Hematopoietic multipotent progenitor cell (in vitro differentiated cells): Measurements from ENCODE around the gene RAPGEF5. TPM values are rescaled to one million over a fixed set of nuclear protein-coding genes. Genes with fewer than 3 reads are reported as not detected.

Experiments
- DNase-seq, 3 donors: peaks; one replicate each; pipeline ENCODE4 v3.0.0-alpha.2; 2011 to 2015; ENCODE audit warnings: low read depth in 2 of 3, low spot score in 2 of 3
- total RNA-seq: library from RNA; depleted of rRNA; stranded (reverse); fragments of >200 nt; gene quantifications from one replicate; pipeline ENCODE4 v1.2.3, GENCODE V29; 2012

The RAPGEF5 gene
- total RNA-seq, 1 donor, result 0.27 TPM

DNA sequence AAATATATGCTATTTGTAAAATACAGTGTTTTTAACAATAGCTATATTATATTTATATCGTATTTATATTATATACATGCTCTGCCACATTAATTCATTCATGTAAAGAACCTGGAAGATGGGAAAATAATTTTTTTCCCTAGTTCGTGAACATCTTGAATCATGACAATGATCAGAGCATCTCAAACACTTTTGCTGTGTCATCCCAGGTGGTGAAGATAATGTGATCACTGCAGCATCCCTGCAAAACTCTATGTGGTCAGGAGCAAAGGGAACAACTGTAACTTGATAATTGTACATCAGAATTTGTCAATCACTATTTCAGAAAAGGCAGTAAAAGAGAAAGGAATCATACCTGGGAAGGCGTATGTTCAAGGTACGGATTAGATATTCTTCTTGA lies 39.3 kb downstream of the RAPGEF5 start:
- DNase-seq, result no peak

DNA sequence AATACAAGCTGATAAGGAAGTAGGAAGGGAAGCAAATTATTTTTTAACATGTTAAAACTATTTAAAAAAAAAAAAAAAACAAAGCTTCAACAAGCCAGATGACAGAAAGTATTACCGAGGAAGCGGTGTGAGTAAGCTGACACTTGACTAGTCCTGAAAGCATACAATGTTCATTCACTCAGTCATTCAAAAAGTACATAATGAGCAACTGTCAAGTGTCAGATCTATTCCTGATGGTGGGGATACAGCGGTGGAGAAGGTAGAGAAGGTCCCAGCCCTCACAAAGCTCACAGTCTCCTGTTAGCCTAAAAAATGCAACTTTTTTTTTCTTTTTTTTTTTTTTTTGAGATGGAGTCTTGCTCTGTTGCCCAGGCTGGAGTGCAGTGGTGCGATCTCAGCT lies 40.0 kb downstream of the RAPGEF5 start:
- no peak for DNase-seq

DNA sequence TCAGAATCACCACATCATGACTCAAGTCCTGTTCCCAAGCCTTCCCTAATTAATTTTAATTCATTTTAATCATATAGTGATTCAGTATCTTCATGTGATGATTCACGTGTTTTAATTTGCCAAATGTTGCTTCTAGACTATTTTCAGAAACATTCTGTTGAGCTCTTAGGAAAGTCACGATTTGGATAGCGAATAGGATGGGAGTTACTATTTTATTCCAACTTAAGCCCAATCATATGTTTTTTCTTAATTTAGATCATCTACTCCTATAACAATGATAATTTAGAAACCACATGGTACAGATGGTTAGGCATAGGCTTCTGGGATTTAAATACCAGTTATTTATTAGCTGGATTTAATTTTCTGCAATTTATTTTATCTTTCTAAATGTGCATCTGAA lies 49.1 kb downstream of the RAPGEF5 start:
- DNase-seq, result no peak

DNA sequence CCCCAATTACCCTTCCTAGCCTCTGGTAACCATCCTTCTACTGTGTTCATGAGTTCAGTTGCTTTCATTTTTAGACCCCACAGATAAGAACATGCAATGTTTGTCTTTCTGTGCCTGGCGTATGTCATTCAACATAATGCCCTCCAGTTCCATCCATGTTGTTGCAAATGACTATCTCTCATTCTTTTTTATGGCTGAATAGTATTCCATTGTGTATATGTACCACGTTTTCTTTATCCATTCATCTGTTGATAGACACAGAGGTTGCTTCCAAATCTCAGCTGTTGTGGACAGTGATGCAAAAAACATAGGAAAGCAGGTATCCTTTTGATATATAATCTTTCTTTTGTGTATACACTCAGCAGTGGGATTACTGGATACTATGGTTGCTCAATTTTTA lies 51.2 kb downstream of the RAPGEF5 start:
- no peak for DNase-seq

DNA sequence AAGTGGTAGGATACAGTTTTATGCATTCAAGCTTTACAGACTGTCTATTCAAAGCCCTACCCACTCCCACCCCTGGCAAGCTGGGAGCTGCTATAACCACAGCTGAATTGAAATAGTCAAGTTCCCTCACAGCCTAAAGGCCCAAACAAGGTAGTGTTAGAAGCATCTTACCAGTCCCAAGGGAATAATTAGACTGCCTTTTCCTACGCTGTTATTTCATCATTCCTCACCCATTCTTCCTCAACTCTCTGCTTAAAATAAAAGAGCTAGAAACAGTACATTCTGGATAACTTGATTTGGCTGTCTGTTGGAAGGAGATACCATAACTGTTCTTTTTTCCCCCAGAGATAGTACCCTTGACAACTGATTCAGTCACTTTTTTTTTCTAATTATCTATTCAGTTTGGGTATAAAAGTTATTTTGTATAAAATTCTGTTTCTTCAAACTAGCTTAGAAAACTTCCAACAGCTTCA lies 54.0 kb downstream of the RAPGEF5 start:
- DNase-seq, result no peak

DNA sequence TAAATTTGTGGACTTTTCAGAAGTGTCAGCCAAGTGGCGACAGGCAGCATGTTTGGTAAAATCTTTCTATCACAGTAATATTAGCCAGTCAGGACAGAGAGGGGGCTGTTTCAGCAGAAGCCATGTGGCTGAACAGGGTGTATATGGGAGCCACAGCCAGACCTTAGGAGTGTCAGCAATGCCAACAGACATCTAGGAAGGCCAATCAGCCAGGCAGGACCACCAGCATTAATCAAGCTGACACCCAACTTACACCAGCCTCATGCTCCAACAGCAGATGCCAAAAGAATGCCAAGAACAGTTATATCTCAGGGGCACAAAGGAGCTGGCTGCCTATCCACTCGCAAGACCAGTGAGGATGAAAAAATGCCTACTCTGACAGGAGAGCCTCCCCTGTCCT lies 54.8 kb downstream of the RAPGEF5 start:
- no peak for DNase-seq

DNA sequence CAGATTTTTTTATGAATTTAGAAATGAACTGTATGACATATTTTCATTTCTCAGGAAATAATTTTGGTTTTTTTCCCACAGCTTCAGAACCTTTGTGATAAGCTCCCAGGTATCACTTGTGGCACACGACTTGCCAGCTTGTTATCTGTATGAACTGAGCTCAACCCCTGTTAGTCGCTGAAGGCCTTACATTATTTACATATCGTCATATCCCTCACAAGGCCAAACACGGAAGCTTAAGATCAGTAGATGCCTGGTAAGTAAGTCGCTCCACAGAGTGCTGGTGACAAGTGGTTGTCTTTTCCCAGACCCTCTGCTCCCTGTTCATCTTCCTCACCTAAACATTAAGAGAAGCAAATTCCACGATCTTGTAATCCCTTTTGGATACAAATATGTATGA lies 55.2 kb downstream of the RAPGEF5 start:
- DNase-seq, result no peak

DNA sequence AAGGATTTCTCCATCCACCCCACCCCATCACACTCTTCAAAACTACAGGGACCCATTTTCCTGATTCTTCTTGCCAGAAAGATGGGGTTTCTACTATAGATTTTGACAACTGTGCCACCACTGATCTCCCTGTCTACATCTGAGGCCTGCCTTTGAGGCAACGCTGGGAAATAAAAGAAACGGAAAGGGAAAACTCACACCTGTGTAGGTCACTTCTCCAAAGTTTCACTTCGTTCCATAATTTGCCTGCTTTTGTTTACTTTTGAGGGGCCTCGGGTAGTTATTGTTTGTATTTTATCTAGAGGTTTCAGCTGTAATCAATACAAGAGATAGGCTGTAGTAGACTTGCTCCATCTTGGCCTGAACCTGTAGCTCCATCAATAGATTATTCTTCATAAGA lies 56.1 kb downstream of the RAPGEF5 start:
- no peak for DNase-seq

DNA sequence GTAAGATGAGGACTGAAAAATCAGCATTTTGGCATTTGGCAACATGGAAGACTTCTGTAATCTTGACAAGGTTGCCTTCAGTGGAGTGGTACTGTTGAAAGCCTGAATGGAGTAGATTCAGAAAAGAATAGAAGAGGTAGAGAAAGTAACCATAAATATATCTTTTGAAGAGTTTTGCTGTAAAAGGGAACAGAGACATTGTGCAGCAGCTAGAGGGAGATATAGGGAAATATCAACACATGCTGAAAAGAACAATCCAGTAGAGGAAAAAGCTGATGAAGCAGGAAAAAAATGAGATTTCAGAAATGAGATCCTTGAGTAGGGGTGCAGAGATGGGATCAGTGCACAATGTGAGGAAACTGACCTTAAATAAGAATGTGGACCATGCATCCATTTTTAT lies 60.0 kb downstream of the RAPGEF5 start:
- no peak for DNase-seq

DNA sequence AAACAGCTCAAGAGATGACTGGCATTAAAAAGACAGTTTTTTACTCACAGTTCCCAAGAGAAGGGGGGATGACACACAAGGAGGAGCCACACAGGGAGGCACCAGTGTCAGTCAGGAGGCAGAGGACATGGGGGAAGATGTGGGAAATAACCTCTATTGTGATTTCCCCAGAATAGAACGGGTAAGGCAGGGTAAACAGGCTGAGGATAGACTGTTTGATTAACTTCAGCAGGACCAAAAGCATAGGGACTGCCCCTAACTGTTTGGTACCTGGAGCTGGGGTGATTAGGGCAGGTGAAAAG lies 60.7 kb downstream of the RAPGEF5 start:
- no peak for DNase-seq

DNA sequence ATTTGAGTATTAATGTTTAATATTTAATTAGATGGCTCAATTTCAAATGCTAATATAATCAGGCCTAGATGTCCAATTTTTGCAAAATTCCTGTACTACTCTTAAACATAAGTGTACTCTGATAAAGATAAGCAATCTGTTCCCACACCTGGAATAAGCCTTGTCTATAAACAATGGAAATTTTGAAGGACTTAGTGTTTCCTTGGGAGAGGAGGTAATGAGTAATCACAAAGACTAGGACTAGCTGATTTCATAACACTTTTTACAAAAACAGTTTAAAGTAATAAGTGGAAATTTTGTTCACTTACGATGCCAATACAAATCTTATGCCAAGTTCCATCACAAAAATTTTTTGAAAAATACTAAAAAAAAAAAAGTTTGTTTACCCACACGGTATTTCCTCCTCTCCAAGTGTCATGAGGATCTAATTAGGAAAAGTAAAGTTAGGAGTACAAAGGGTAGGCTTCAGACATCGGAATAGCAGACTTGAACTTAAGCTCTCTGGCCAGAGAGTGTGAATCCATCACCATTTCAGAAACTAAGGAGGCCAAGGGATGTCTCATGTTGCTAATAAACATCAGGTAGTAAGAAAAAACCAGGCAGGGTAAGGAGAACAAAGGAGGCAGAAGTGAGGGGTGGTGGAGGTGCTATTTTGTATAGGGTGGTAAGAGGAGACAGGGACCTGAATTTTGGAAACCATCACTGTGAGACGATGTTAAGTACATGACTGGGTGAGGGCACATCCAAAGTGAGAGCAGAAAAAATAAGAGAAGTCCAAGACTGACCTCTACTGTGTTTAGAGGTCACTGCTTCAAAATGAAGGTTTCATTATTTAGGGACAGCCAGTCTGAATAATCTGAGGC lies 61.3 kb downstream of the RAPGEF5 start:
- DNase-seq, result peak in 1 of 3 donors; percentile 15

DNA sequence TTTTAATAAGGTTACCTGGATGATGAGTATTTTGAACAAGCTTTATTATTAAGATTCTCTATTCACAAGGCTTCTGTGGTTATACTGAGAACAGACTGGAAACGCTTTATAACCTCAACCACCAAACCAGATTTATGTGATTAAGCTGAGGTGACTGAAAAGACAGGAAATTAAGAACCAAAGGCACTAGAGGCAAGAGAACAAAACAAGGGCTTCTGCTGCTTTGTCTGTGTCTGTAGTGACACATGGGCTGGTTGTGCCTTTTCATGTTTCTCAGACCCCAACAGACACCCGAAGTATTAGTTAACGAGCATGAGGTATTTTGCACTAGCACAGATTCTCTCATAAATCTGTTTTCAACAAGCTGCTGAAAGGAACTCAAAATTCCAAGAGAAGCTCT lies 64.4 kb downstream of the RAPGEF5 start:
- DNase-seq, result peak in 1 of 3 donors; percentile 33

DNA sequence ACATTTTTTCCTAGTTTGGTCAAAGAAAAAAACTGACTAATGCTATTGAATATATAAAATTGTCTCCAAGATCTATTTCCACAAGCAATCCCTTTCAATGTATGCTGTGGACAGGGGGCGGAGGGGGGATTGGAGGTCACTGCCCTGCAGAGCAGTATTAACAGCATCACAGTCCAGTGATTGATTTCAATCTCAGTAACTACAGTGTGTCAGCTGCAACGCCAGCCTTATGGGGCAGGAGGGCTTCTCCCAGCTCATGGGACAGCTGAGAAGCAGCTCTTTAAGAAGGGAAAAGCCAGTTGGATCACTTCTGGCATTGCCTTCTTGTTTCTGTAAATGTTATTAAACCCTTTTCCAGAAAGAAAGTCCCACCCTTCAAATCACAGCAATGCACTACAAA lies 65.0 kb downstream of the RAPGEF5 start:
- no peak for DNase-seq

DNA sequence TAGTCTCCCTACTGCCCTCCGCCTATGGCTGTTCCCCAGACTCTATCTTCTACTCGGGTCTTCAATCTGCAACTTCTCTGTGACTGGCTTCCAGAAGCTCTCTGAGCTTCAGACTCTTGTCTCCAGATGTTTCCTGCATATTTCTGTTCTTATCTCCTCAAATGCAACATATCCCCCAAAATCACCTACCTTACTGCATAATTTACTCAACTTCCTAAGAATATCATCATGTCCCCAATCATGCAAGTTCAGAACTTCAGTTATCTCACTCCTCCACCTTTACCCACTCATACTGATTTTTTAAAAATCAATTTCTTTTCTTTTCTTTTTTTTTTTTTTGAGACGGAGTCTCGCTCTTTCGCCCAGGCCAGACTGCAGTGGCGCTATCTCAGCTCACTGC lies 68.8 kb downstream of the RAPGEF5 start:
- peak in 1 of 3 donors; percentile 35 for DNase-seq

DNA sequence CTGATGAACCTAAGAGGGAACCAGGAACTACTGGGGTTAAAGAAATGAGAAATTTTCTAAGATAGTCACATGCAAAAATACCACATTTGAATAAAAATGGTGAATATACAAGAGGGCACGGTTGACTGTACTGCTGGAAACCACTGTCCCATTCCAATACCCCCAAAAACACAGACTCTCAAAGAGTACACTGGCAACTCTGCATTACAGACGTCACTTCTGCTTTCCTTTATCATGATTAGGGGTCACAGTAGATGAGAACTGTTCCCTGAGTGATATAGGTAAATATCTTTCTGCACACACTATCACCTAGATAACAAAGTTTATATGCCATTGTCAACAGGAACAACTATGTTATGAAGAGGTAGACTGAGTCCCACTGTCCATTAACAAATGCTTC lies 69.5 kb downstream of the RAPGEF5 start:
- no peak for DNase-seq

DNA sequence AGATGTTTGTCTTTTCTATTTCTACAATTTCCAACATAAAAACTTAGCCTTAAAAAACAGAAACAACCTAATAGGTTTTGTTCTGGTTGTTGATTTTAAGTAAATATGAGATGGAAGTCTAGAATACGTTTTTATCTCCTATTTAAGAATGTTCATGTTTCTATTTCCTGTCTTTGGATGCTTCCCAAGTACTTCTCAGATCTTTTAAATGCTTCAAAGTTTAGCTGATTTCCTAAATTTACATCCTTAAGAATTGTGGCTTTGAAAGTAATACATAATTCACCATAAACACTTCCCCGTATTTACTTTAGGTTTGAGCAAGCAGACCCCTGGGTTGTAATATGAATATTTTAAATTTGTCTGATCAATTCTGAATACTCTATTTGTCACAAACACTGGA lies 70.5 kb downstream of the RAPGEF5 start:
- DNase-seq, result no peak

DNA sequence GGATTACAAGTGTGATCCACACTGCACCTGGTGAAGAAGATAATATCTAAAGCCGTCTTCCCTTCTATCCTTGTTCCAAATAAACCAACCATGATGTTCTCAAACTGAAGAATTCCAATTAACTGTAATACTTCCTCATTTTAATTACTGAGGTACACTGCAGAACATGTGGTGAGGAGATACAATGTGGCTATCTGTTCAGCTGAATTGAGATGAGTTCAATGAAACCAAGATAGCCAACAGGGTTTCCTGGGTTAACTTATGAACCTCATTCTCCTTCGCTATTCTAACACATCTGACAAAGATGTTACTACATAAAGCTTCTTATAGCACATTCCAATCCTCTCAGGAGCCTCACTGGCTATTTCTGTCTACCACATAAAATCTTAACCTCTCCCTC lies 75.5 kb downstream of the RAPGEF5 start:
- DNase-seq, result no peak

DNA sequence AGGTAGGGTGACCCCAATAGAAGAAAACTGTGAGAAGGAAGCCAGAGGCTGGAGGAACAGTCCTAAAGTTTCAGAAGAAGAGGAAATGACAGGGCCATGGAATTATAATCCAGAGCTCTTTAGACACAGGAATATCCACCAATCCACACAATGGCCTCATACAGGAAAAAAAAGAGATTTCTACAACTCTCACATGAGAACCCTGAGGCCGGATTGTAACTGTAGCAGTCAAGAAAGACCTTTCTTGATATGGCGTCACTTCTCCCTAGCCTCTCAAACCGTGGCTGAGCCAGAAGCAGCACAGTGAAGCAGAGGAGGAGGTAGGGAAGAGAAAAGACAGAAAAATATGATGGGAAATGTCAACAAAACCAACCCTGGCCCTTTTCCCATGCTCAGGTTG lies 76.9 kb downstream of the RAPGEF5 start:
- no peak for DNase-seq

DNA sequence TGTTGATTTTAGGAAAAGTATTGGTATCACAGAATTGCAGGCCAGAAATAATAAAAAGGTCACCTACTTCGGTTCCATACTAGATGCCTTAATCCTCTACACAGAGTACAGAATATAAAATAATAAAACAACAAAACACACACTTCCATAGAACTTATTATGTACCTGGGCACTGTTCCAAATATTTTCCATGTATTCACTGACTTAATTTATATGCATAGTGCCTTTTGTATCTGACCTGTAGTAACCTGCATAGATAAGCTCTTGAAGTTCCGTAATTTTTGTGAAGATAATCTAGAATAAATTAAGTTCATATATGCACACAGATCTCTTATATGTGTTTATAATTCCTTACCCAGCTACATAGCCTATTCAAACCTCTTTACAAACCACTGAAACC lies 78.3 kb downstream of the RAPGEF5 start:
- DNase-seq, result no peak

DNA sequence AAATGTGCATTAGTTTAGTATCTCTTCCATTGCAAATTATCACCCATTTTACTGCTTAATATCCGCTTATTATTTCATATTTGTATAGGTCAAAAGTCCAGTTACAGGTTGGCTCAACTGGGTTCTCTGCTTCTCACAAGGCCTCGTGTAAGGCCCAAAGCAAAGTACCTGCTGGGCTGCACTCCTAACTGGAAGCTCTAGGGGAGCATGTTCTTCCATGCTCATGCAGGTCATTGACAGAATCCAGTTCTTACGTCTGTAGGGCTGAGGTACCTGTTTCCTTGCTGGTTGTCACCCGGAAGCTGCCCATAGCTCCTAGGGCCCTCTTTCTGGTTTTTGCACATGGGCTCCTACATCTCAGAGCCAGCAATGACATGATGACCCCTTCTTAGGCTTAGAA lies 79.6 kb downstream of the RAPGEF5 start:
- DNase-seq, result no peak

DNA sequence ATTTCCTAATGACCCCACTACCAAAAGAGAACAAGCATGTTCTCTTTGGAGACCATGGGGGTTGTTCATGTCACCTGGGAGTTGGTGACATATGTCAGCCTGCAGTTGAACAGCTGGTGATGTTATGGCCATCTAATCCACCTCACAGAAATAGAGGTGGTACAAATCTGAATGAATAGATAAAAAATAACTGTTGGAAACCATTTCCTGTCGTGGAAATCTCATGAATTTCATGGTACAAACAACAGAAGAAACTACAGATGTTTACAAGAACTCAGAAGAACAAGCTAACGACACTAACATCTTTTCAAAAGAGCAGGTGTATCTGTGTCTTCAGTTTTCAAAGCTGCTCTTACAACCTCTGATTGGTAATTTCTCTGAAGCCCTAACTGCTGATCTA lies 81.3 kb downstream of the RAPGEF5 start:
- DNase-seq, result no peak

DNA sequence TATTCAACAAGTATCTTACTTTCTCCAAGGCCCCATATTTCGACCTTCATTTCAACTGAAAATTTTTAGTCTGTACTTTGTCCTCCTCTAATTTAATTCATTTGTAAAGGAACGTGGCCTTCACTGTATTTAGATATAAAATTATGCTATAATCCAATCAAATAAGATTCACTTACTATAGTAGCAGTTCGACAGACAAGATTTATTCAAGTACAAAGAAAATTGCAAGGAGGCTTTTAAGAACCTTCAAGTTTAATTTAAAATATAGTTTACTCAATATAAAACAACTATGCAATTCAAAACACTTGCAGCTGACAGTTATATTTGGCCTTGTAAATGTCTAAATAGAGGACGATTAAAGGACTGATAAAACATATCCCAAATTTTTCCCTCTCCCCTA lies 85.6 kb downstream of the RAPGEF5 start:
- no peak for DNase-seq

DNA sequence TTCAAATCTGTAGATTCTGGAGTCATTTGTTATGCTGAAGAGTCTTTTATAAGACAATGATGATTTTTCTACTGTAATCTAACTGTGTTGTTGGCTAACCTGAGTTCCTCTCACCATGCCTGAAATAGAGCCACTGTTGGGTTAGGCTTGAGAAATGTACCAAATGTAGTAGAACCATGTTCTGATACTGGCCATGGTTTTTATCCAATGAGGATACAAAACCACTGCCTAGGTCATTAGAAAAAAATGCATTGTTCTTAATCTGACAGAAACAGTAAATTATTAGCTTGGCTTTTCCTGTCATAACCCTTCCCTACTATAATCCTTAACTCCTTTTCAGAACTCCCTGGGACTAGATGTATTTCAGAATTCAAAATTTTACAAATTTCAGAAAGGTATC lies 86.6 kb downstream of the RAPGEF5 start:
- DNase-seq, result no peak
